ENCODE results near the gene MUC5B. TPM values are rescaled to one million over a fixed set of nuclear protein-coding genes. Genes with fewer than 3 reads are reported as not detected.

MUC5B gene
- total RNA-seq, 1 experiment from 2014 or later: 1.6 TPM

DNA sequence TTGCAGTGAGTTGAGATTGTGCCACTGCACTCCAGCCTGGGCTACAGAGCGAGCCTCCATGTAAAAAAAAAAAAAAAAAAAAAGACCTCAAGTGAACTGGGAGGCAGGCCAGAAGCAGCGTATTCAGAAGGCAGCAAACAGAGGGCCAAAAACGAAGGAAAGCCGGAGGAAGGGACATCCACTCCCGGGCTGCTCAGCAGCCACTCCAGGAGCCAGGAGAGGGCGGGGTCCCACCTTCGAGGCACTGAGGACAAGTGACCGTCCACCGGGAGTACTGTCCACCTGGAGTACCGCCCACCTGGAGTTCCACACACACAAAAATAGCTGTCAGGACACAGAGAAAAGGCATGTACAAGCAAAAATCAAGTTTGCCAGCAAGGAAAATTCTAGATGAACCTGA, 81.1 kb downstream of the MUC5B start:
- Mint-ChIP-seq H3K27me3 (ENCODE audit: low read depth) (no peaks in the 10 kb centered on the region), H3K36me3 (no peaks in the 10 kb centered on the region), H3K9me3 (no peaks in the 10 kb centered on the region), H3K4me1 (peaks cover 24% of the 10 kb centered on the region), H3K4me3 (no peak overlapping the region), H3K27ac (no peak overlapping the region)
- ChIA-PET CTCF (interaction anchor here (0.6 to 1.5 kb wide), 3 partner anchors 45 to 555 kb away, joined by 3 to 4 read pairs (median 4); partner anchors contain the start of gene BRSK2), POLR2A (no interaction called here)
- TF ChIP-seq, protein P1, sequence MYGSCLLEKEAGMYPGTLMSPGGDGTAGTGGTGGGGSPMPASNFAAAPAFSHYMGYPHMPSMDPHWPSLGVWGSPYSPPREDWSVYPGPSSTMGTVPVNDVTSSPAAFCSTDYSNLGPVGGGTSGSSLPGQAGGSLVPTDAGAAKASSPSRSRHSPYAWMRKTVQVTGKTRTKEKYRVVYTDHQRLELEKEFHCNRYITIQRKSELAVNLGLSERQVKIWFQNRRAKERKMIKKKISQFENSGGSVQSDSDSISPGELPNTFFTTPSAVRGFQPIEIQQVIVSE (CRISPR knock-in tag; IDR thresholded peaks at IDR 0.05; ENCODE audit: borderline replicate concordance): no peak
- TF ChIP-seq ZBTB21 (CRISPR knock-in tag; IDR thresholded peaks at IDR 0.05; ENCODE audit: borderline replicate concordance) (no peak), ZNF232 (CRISPR knock-in tag; IDR thresholded peaks at IDR 0.05) (no peak), PRRX2 (CRISPR knock-in tag; IDR thresholded peaks at IDR 0.05) (no peak)
- ATAC-seq (no peak), DNase-seq (ENCODE audit: low spot score) (no peak)

DNA sequence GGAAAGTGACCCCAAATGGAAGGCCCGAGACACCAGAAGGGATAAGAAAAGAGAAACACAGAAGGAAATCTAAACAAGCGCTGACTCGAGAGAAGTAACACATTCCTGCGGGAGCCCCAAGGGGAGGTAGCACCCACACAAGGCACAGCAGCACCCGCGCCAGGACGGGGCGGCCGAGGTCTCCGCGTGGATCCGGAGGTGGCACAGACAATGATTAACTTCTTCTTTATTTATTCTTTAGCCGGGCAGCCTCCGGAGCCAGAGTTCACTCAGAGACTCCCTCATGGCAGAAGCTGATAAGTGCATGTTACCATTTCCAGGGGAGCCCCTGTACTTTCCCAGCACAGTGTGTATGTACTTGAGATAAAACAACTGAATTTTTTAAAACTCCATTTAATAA, 81.5 kb downstream of the MUC5B start:
- CTCF ChIA-PET: interaction anchor here (0.9 to 1.5 kb wide), 2 partner anchors 44 to 84 kb away, joined by 4 read pairs; partner anchors contain the start of gene BRSK2
- TF ChIP-seq, protein P2, sequence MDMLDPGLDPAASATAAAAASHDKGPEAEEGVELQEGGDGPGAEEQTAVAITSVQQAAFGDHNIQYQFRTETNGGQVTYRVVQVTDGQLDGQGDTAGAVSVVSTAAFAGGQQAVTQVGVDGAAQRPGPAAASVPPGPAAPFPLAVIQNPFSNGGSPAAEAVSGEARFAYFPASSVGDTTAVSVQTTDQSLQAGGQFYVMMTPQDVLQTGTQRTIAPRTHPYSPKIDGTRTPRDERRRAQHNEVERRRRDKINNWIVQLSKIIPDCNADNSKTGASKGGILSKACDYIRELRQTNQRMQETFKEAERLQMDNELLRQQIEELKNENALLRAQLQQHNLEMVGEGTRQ (CRISPR knock-in tag; IDR thresholded peaks at IDR 0.05): no peak
- TF ChIP-seq FOXK1 (CRISPR knock-in tag; IDR thresholded peaks at IDR 0.05) (no peak), TEAD4 (CRISPR knock-in tag; IDR thresholded peaks at IDR 0.05) (no peak), GABPB1 (CRISPR knock-in tag; IDR thresholded peaks at IDR 0.05) (peak; percentile 19; the same call in 1 of the 2 replicates), ZNF121 (CRISPR knock-in tag; IDR thresholded peaks at IDR 0.05) (no peak)
- TF ChIP-seq, protein P3, sequence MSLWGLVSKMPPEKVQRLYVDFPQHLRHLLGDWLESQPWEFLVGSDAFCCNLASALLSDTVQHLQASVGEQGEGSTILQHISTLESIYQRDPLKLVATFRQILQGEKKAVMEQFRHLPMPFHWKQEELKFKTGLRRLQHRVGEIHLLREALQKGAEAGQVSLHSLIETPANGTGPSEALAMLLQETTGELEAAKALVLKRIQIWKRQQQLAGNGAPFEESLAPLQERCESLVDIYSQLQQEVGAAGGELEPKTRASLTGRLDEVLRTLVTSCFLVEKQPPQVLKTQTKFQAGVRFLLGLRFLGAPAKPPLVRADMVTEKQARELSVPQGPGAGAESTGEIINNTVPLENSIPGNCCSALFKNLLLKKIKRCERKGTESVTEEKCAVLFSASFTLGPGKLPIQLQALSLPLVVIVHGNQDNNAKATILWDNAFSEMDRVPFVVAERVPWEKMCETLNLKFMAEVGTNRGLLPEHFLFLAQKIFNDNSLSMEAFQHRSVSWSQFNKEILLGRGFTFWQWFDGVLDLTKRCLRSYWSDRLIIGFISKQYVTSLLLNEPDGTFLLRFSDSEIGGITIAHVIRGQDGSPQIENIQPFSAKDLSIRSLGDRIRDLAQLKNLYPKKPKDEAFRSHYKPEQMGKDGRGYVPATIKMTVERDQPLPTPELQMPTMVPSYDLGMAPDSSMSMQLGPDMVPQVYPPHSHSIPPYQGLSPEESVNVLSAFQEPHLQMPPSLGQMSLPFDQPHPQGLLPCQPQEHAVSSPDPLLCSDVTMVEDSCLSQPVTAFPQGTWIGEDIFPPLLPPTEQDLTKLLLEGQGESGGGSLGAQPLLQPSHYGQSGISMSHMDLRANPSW (CRISPR knock-in tag; conservative IDR thresholded peaks at IDR 0.05; ENCODE audit: low read depth): no peak
- ATAC-seq (no peak), DNase-seq (ENCODE audit: low spot score) (no peak)
- Mint-ChIP-seq H3K36me3 (no peaks in the 10 kb centered on the region), H3K4me3 (no peak overlapping the region), H3K27me3 (ENCODE audit: low read depth) (no peaks in the 10 kb centered on the region), H3K4me1 (peaks cover 20% of the 10 kb centered on the region), H3K27ac (no peak overlapping the region), H3K9me3 (no peaks in the 10 kb centered on the region)
- POLR2A ChIA-PET: no interaction called here

DNA sequence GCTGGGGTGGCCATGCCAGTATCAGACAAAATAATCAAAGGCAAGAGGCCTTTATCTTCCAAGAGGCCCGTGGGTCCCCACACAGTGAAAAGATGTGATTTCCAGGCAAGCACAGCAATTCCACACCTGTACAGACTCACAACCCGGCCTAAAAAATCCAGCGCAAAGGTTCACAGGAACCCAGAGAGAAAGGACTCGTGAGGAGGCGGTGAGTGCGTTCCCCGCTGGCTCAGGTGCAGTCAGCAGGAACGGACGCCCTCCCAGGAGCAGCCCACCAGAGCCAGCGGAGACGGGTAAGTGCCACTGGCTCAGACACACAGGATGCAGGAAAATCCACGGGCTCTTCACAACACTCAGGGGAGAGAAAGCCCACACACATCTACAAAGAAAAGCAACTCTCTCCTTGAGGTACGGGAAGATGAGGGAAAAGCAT, 82.2 kb downstream of the MUC5B start:
- Mint-ChIP-seq H3K9me3 (no peaks in the 10 kb centered on the region), H3K27ac (no peak overlapping the region), H3K36me3 (no peaks in the 10 kb centered on the region), H3K4me1 (peaks cover 17% of the 10 kb centered on the region), H3K4me3 (no peak overlapping the region), H3K27me3 (ENCODE audit: low read depth) (no peaks in the 10 kb centered on the region)
- ATAC-seq: no peak
- ChIA-PET POLR2A (no interaction called here), CTCF (no interaction called here)
- no peak for DNase-seq (ENCODE audit: low spot score)
- TF ChIP-seq, protein P2 (CRISPR knock-in tag; IDR thresholded peaks at IDR 0.05): no peak
- TF ChIP-seq JUN (CRISPR knock-in tag; IDR thresholded peaks at IDR 0.05) (no peak), SOX15 (CRISPR knock-in tag; IDR thresholded peaks at IDR 0.05) (no peak), OVOL2 (CRISPR knock-in tag; IDR thresholded peaks at IDR 0.05; ENCODE audit: borderline replicate concordance) (no peak), ETV6 (CRISPR knock-in tag; IDR thresholded peaks at IDR 0.05) (no peak), GTF2I (CRISPR knock-in tag; conservative IDR thresholded peaks at IDR 0.05) (no peak), ZNF396 (CRISPR knock-in tag; IDR thresholded peaks at IDR 0.05; ENCODE audit: borderline replicate concordance) (no peak), TEAD1 (CRISPR knock-in tag; IDR thresholded peaks at IDR 0.05) (no peak)
- TF ChIP-seq, protein P4, sequence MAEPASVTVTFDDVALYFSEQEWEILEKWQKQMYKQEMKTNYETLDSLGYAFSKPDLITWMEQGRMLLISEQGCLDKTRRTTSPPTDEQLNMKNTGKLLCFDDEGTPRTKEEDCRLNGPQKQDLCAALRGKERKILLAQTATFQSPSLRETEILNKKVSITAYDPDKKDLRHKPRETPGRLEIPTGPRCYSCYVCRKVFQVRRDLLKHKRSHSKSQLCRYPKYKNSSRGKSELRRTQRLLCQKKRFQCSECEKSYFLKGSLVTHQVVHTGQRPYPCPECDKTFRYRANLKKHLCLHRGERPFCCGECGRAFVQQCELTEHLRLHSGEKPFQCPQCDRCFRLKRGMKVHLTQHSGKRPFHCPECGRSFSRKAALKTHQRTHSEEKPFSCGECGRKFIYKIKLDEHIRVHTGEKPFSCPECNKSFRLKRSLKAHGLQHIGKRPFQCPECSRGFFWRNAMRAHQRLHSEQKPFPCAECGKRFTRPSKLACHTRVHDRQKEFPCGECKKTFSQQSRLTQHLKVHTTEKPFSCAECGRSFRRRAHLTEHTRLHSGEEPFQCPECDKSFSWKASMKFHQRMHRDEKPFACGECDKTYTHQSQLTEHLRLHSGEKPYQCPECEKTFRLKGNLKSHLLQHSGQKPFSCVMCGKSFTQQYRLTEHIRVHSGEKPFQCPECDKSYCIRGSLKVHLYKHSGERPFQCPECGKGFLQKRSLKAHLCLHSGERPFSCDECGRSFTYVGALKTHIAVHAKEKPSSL (CRISPR knock-in tag; conservative IDR thresholded peaks at IDR 0.05): no peak
- TF ChIP-seq, protein P5, sequence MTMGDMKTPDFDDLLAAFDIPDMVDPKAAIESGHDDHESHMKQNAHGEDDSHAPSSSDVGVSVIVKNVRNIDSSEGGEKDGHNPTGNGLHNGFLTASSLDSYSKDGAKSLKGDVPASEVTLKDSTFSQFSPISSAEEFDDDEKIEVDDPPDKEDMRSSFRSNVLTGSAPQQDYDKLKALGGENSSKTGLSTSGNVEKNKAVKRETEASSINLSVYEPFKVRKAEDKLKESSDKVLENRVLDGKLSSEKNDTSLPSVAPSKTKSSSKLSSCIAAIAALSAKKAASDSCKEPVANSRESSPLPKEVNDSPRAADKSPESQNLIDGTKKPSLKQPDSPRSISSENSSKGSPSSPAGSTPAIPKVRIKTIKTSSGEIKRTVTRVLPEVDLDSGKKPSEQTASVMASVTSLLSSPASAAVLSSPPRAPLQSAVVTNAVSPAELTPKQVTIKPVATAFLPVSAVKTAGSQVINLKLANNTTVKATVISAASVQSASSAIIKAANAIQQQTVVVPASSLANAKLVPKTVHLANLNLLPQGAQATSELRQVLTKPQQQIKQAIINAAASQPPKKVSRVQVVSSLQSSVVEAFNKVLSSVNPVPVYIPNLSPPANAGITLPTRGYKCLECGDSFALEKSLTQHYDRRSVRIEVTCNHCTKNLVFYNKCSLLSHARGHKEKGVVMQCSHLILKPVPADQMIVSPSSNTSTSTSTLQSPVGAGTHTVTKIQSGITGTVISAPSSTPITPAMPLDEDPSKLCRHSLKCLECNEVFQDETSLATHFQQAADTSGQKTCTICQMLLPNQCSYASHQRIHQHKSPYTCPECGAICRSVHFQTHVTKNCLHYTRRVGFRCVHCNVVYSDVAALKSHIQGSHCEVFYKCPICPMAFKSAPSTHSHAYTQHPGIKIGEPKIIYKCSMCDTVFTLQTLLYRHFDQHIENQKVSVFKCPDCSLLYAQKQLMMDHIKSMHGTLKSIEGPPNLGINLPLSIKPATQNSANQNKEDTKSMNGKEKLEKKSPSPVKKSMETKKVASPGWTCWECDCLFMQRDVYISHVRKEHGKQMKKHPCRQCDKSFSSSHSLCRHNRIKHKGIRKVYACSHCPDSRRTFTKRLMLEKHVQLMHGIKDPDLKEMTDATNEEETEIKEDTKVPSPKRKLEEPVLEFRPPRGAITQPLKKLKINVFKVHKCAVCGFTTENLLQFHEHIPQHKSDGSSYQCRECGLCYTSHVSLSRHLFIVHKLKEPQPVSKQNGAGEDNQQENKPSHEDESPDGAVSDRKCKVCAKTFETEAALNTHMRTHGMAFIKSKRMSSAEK (CRISPR knock-in tag; IDR thresholded peaks at IDR 0.05; ENCODE audit: borderline replicate concordance): no peak
- TF ChIP-seq, protein P6, sequence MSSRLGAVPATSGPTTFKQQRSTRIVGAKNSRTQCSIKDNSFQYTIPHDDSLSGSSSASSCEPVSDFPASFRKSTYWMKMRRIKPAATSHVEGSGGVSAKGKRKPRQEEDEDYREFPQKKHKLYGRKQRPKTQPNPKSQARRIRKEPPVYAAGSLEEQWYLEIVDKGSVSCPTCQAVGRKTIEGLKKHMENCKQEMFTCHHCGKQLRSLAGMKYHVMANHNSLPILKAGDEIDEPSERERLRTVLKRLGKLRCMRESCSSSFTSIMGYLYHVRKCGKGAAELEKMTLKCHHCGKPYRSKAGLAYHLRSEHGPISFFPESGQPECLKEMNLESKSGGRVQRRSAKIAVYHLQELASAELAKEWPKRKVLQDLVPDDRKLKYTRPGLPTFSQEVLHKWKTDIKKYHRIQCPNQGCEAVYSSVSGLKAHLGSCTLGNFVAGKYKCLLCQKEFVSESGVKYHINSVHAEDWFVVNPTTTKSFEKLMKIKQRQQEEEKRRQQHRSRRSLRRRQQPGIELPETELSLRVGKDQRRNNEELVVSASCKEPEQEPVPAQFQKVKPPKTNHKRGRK (CRISPR knock-in tag; IDR thresholded peaks at IDR 0.05; ENCODE audit: borderline replicate concordance): no peak

All from WTC11 (cell line).